ENCODE results near the gene GRK2. TPM values are rescaled to one million over a fixed set of nuclear protein-coding genes. Genes with fewer than 3 reads are reported as not detected.
A peak's percentile ranks its signal among the peaks of the same experiment; 100 is the strongest.
"Not testable (repeated sequence)": the region's sequence is repeated elsewhere in the genome, so short reads cannot be mapped to it uniquely, and the experiment has no call there.

GRK2 gene
- total and polyA plus RNA-seq, 9 of the 15 experiments (the other 6 are each of a cell fraction or from before 2014, with no cell fraction given): 0.24 to 95.8 (median 56.5) TPM

- CTCF ChIA-PET (ENCODE audit: low intra/inter-chr PET ratio): no interaction called here
- Histone ChIP-seq H3K36me3 (ENCODE audit: control insufficient read depth, insufficient read depth, low read length) (peaks cover 40% of the 10 kb centered on the region; the same call in 1 of the 3 replicates), H3K4me3 (no peak overlapping the region), H2AFZ (ENCODE audit: low read depth, low read length) (no peak overlapping the region), H3K4me1 (replicated peaks in 1 of 2; ENCODE audit: control insufficient read depth in 2 of 2, insufficient read depth in 2 of 2, low read length in 2 of 2) (peaks cover 0 to 7% of the 10 kb centered on the region in 2 experiments; a peak in 3 of 5 replicates), H3K27me3 (ENCODE audit: control insufficient read depth in 2 of 2, insufficient read depth in 2 of 2, low read length in 2 of 2) (no peaks in the 10 kb centered on the region), H3K27ac (ENCODE audit: extremely low read depth, low read depth, low read length) (no peak overlapping the region), H4K20me1 (replicated peaks; ENCODE audit: control insufficient read depth, insufficient read depth, low read length) (peaks cover 2% of the 10 kb centered on the region; the same call in 1 of the 2 replicates), H3K9me3 (replicated peaks; ENCODE audit: control insufficient read depth, insufficient read depth, low read depth, low read length) (no peaks in the 10 kb centered on the region), H3K9ac (ENCODE audit: insufficient read depth in 1 of 2, low read depth in 2 of 2, low read length in 2 of 2) (no peak overlapping the region), H3K9me1 (ENCODE audit: control insufficient read depth, insufficient read depth, low read length) (no peaks in the 10 kb centered on the region), H3K79me2 (ENCODE audit: control insufficient read depth, insufficient read depth, low read length) (0 out of 3 replicates have a peak, but pooled peaks cover 3% of the 10 kb centered on the region), H3K4me2 (ENCODE audit: insufficient read depth, low read length) (no peak overlapping the region)
- 64% methylated on average over 7 of the region's 7 CpGs for WGBS (ENCODE audit: insufficient coverage, low coverage, missing lambda C conversion rate)
- FAIRE-seq: no peak
- in situ Hi-C loops (cut with MboI): no loop called here
- TF ChIP-seq MAFG (tag; conservative IDR thresholded peaks at IDR 0.05): peak; percentile 62; the same call in 1 of the 2 replicates
- peak; percentile 41; the same call in 1 of the 2 replicates for TF ChIP-seq MAFF (IDR thresholded peaks at IDR 0.05; ENCODE audit: low read length)
- TF ChIP-seq ZNF316 (IDR thresholded peaks at IDR 0.05): peak; percentile 88
- TF ChIP-seq BHLHE40 (IDR thresholded peaks at IDR 0.05; ENCODE audit: low read length): 0 out of 2 replicates have a peak, but pooled peaks have one; percentile 16
- no peak for TF ChIP-seq HDAC8 (tag; IDR thresholded peaks at IDR 0.05)
- TF ChIP-seq ZNF586 (CRISPR knock-in tag; conservative IDR thresholded peaks at IDR 0.05): no peak
- peak; percentile 70 for TF ChIP-seq C11orf30 (IDR thresholded peaks at IDR 0.05; ENCODE audit: low read depth)
- no TSS peak for BruUV-seq (replicated peaks)
- DNase-seq (ENCODE audit: extremely low read depth in 1 of 4, low spot score in 3 of 4): no peak
- intact Hi-C loops (cut with micrococcal nuclease): no loop called here
- POLR2A ChIA-PET: interaction anchor here (0.6 to 1.0 kb wide), 2 partner anchors 34 to 140 kb away, joined by 3 read pairs; no protein-coding TSS in a partner anchor
- ATAC-seq: no peak
Measured at GRCh38 chr11:67233584-67234190, 32.6 kb upstream of the GRK2 start.

DNA sequence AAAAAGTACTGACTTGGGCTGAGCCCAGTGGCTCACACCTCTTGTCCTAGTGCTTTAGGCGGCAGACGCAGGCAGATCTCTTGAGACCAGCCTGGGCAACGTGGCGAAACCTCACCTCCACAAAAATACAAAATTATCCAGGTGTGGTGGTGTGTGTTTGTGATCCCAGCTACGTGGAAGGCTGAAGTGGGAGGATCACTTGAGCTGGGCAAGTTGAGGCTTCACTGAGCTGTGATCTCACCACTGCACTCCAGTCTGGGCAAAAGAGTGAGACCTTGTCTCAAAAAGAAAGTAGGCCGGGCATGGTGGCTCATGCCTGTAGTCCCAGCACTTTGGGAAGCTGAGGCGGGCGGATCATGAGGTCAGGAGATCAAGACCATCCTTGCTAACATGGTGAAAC is 31.7 kb upstream of the GRK2 start:
- POLR2A ChIA-PET: interaction anchor here (0.9 kb wide), 1 partner anchor 10 kb away, joined by 3 read pairs; no protein-coding TSS in a partner anchor
- Histone ChIP-seq H4K20me1 (replicated peaks; ENCODE audit: control insufficient read depth, insufficient read depth, low read length) (peaks cover 10% of the 10 kb centered on the region), H3K4me1 (replicated peaks in 1 of 2; ENCODE audit: control insufficient read depth in 2 of 2, insufficient read depth in 2 of 2, low read length in 2 of 2) (peaks cover 8 to 15% of the 10 kb centered on the region in 2 experiments; a peak in 4 of 5 replicates), H3K36me3 (ENCODE audit: control insufficient read depth, insufficient read depth, low read length) (peaks cover 33% of the 10 kb centered on the region; the same call in 1 of the 3 replicates)
- H3K27me3 ChIP-seq (ENCODE audit: control insufficient read depth in 2 of 2, insufficient read depth in 2 of 2, low read length in 2 of 2); H3K27ac ChIP-seq (ENCODE audit: extremely low read depth, low read depth, low read length); H3K9me3 ChIP-seq (replicated peaks; ENCODE audit: control insufficient read depth, insufficient read depth, low read depth, low read length); CTCF ChIA-PET (ENCODE audit: low intra/inter-chr PET ratio); H2AFZ ChIP-seq (ENCODE audit: low read depth, low read length); H3K79me2 ChIP-seq (ENCODE audit: control insufficient read depth, insufficient read depth, low read length); H3K9me1 ChIP-seq (ENCODE audit: control insufficient read depth, insufficient read depth, low read length); intact Hi-C loops (cut with micrococcal nuclease); in situ Hi-C loops (cut with MboI); FAIRE-seq; H3K9ac ChIP-seq (ENCODE audit: insufficient read depth in 1 of 2, low read depth in 2 of 2, low read length in 2 of 2); H3K4me2 ChIP-seq (ENCODE audit: insufficient read depth, low read length); ATAC-seq; DNase-seq (ENCODE audit: extremely low read depth in 1 of 4, low spot score in 3 of 4); BruUV-seq (replicated peaks); H3K4me3 ChIP-seq: not testable (repeated sequence)
- WGBS (ENCODE audit: insufficient coverage, low coverage, missing lambda C conversion rate): 91% methylated on average over 8 of the region's 8 CpGs

Measured in K562 (cell line).